SK-N-SH (cell line): ENCODE measurements around the gene PRR36. TPM values are rescaled to one million over a fixed set of nuclear protein-coding genes. Genes with fewer than 3 reads are reported as not detected.

Experiments used
- CTCF ChIA-PET: fragments of 300-600, 350-600 bp; formaldehyde crosslinking; extraction: SDS; loops from one replicate; lab custom pipeline; 2021; lab: Yijun Ruan, JAX
- POLR2A ChIA-PET: fragments of 350-600 bp; sonication (Branson Sonifier 250); formaldehyde crosslinking; extraction: SDS; loops from one replicate; lab custom pipeline; 2020; ENCODE audit warnings: antibody characterized with exemption, inconsistent platforms; lab: Yijun Ruan, JAX
- DNase-seq: peaks from one replicate; pipeline ENCODE4 v3.0.0; 2012
- H2AFZ ChIP-seq: fragments of 200-600 bp; sonication (generic); 2 replicates; pipeline ENCODE4 v1.8.1; 2016; ENCODE audit warnings: antibody characterized with exemption, mild to moderate bottlenecking, low read depth
- H3F3A ChIP-seq: fragments of 200-600 bp; sonication (generic); replicated peaks from 2 replicates; pipeline ENCODE3; 2016; ENCODE audit warnings: antibody characterized with exemption, mild to moderate bottlenecking; ENCODE audit not compliant: insufficient read depth
- H3K27ac ChIP-seq, 2 experiments: fragments of 200-500 bp in 1 of 2; fragments of 200-600 bp in 1 of 2; sonication (Bioruptor generic) in 1 of 2; sonication (generic), shearing (Covaris generic) in 1 of 2; 2 replicates each; pipeline versions ENCODE4 v1.5.1 to v1.6.1; 2014 to 2016; ENCODE audit warnings: low read depth in 2 of 2, inconsistent platforms in 1 of 2, low read length in 1 of 2, mild to moderate bottlenecking in 1 of 2, mixed read lengths in 1 of 2
- H3K27me3 ChIP-seq: fragments of 200-600 bp; sonication (generic), shearing (Covaris generic); 2 replicates; pipeline ENCODE4 v1.6.1; 2016; ENCODE audit warnings: mixed run types; ENCODE audit not compliant: insufficient read depth
- H3K36me3 ChIP-seq, 2 experiments: fragments of 200-500 bp in 1 of 2; fragments of 200-600 bp in 1 of 2; sonication (Bioruptor generic) in 1 of 2; sonication (generic) in 1 of 2; replicated peaks in 1 of 2; 2 replicates each; pipeline versions ENCODE3 to v1.5.1; 2014 to 2016; ENCODE audit warnings: low read length in 1 of 2, mild to moderate bottlenecking in 1 of 2; ENCODE audit not compliant: insufficient read depth in 2 of 2, control insufficient read depth in 1 of 2
- H3K4me1 ChIP-seq, 2 experiments: fragments of 200-500 bp in 1 of 2; fragments of 200-600 bp in 1 of 2; sonication (Bioruptor generic) in 1 of 2; sonication (generic), shearing (Covaris generic) in 1 of 2; 2 replicates each; pipeline versions ENCODE4 v1.5.1 to v1.6.1; 2014 to 2016; ENCODE audit warnings: low read depth in 1 of 2, low read length in 1 of 2, mixed run types in 1 of 2; ENCODE audit not compliant: insufficient read depth in 2 of 2, control insufficient read depth in 1 of 2
- H3K4me2 ChIP-seq: fragments of 200-600 bp; sonication (generic), shearing (Covaris generic); 2 replicates; pipeline ENCODE4 v1.6.1; 2017; ENCODE audit warnings: mixed run types
- H3K4me3 ChIP-seq, 2 experiments: fragments of 200-500 bp in 1 of 2; fragments of 200-600 bp in 1 of 2; sonication (Bioruptor generic) in 1 of 2; sonication (generic), shearing (Covaris generic) in 1 of 2; 2 replicates each; pipeline versions ENCODE4 v1.5.1 to v1.8.1; 2014 to 2016; ENCODE audit warnings: low read depth in 2 of 2, inconsistent platforms in 1 of 2, low read length in 1 of 2, mild to moderate bottlenecking in 1 of 2, mixed read lengths in 1 of 2, moderate library complexity in 1 of 2
- H3K79me2 ChIP-seq: fragments of 200-600 bp; sonication (generic); 2 replicates; pipeline ENCODE4 v1.8.1; 2017; ENCODE audit warnings: mild to moderate bottlenecking; ENCODE audit not compliant: insufficient read depth
- H3K9ac ChIP-seq: fragments of 200-600 bp; sonication (generic); 2 replicates; pipeline ENCODE4 v1.6.1; 2017; ENCODE audit warnings: mixed run types
- H3K9me2 ChIP-seq: fragments of 200-600 bp; sonication (generic); 2 replicates; pipeline ENCODE4 v1.6.1; 2017; ENCODE audit warnings: mixed run types
- H3K9me3 ChIP-seq: fragments of 200-600 bp; sonication (generic); 2 replicates; pipeline ENCODE4 v1.6.1; 2017; ENCODE audit warnings: mixed run types, mild to moderate bottlenecking, moderate library complexity
- H4K20me1 ChIP-seq: fragments of 200-600 bp; sonication (generic); 2 replicates; pipeline ENCODE4 v1.6.1; 2017; ENCODE audit warnings: mild to moderate bottlenecking, mixed run types; ENCODE audit not compliant: insufficient read depth
- FOXJ3 ChIP-seq: sonication (generic); formaldehyde crosslinking; IDR thresholded peaks from 2 replicates; pipeline ENCODE4 v1.5.1; 2020; ENCODE audit warnings: mild to moderate bottlenecking, missing genetic modification reagents
- FOXM1 ChIP-seq: IDR thresholded peaks from 2 replicates; pipeline ENCODE4 v1.4.0; 2012; ENCODE audit warnings: low read depth, mild to moderate bottlenecking
- RFX5 ChIP-seq: IDR thresholded peaks from 2 replicates; pipeline ENCODE4 v1.6.1; 2012; ENCODE audit warnings: mild to moderate bottlenecking, improper control_type of control experiment, low read length
- YY1 ChIP-seq: IDR thresholded peaks from 2 replicates; pipeline ENCODE4 v1.4.0; 2012; ENCODE audit warnings: low read depth, mild to moderate bottlenecking
- ZBTB33 ChIP-seq: IDR thresholded peaks from 2 replicates; pipeline ENCODE4 v1.4.0; 2012; ENCODE audit warnings: low read depth, borderline replicate concordance
- WGBS: methylation state at CpG from one replicate; pipeline ENCODE4 v1.1.6; 2017; ENCODE audit warnings: low lambda C conversion rate; 5-methylcytosine and 5-hydroxymethylcytosine counted together
- polyA plus RNA-seq, 3 experiments: library from polyadenylated mRNA; depleted of rRNA; stranded (reverse); fragments of >200 nt; gene quantifications; 2 replicates each; pipeline ENCODE4 v1.2.3, GENCODE V29; 2012
- TF ChIP-seq, protein P1 (sequence below): IDR thresholded peaks from 2 replicates; pipeline ENCODE4 v1.6.1; 2012; ENCODE audit warnings: mild to moderate bottlenecking, low read depth, low read length, moderate library complexity
- TF ChIP-seq, protein P2 (sequence below): IDR thresholded peaks from 2 replicates; pipeline ENCODE4; 2012

PRR36 gene
- polyA plus RNA-seq, 1 of the 3 experiments (the other 2 are of a cell fraction) = 0.18 TPM

DNA sequence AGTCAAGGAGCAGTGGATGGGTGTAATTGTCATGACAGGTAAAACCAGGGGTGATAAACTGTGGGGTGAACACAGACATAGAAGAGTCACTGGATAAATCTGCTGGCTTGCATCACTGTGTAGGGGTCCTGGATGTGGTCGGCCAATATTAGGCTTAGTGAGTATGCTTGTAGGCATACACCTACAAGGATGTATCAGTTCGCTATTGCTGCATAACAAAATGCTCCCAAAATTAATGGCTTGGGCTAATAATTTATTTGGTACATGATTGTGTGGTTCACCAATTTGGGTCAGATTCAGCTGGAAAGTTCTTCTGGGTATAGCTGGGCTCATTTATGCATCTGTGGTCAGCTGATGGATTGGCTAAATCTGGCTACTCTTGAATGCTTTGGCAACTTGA lies 55.4 kb downstream of the PRR36 start:
- ChIA-PET CTCF (interaction anchor here (1.3 to 1.9 kb wide), 2 partner anchors 19 to 250 kb away, joined by 4 to 6 read pairs; no protein-coding TSS in a partner anchor), POLR2A (no interaction called here)
- H3F3A ChIP-seq = no peaks in the 10 kb centered on the region
- DNase-seq = no peak
- no peak overlapping the region for H3K9ac ChIP-seq
- H2AFZ ChIP-seq = no peak overlapping the region
- peaks cover 23% of the 10 kb centered on the region; the same call in 1 of the 2 replicates for H3K27me3 ChIP-seq
- no peaks in the 10 kb centered on the region for H3K9me3 ChIP-seq
- no peaks in the 10 kb centered on the region for H3K79me2 ChIP-seq
- H3K27ac ChIP-seq = no peak overlapping the region
- no peaks in the 10 kb centered on the region for H3K36me3 ChIP-seq
- H3K4me2 ChIP-seq = no peak overlapping the region
- TF ChIP-seq RFX5 = no peak
- TF ChIP-seq YY1 = no peak
- no peak for TF ChIP-seq FOXJ3 (CRISPR knock-in tag)
- TF ChIP-seq ZBTB33 = no peak
- TF ChIP-seq, protein P1, sequence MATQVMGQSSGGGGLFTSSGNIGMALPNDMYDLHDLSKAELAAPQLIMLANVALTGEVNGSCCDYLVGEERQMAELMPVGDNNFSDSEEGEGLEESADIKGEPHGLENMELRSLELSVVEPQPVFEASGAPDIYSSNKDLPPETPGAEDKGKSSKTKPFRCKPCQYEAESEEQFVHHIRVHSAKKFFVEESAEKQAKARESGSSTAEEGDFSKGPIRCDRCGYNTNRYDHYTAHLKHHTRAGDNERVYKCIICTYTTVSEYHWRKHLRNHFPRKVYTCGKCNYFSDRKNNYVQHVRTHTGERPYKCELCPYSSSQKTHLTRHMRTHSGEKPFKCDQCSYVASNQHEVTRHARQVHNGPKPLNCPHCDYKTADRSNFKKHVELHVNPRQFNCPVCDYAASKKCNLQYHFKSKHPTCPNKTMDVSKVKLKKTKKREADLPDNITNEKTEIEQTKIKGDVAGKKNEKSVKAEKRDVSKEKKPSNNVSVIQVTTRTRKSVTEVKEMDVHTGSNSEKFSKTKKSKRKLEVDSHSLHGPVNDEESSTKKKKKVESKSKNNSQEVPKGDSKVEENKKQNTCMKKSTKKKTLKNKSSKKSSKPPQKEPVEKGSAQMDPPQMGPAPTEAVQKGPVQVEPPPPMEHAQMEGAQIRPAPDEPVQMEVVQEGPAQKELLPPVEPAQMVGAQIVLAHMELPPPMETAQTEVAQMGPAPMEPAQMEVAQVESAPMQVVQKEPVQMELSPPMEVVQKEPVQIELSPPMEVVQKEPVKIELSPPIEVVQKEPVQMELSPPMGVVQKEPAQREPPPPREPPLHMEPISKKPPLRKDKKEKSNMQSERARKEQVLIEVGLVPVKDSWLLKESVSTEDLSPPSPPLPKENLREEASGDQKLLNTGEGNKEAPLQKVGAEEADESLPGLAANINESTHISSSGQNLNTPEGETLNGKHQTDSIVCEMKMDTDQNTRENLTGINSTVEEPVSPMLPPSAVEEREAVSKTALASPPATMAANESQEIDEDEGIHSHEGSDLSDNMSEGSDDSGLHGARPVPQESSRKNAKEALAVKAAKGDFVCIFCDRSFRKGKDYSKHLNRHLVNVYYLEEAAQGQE = no peak
- no peak for TF ChIP-seq FOXM1
- TF ChIP-seq, protein P2, sequence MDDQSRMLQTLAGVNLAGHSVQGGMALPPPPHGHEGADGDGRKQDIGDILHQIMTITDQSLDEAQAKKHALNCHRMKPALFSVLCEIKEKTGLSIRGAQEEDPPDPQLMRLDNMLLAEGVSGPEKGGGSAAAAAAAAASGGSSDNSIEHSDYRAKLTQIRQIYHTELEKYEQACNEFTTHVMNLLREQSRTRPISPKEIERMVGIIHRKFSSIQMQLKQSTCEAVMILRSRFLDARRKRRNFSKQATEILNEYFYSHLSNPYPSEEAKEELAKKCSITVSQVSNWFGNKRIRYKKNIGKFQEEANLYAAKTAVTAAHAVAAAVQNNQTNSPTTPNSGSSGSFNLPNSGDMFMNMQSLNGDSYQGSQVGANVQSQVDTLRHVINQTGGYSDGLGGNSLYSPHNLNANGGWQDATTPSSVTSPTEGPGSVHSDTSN = no peak
- H3K4me3 ChIP-seq = no peak overlapping the region
- H3K4me1 ChIP-seq = peaks cover 0 to 6% of the 10 kb centered on the region in 2 experiments; a peak in 2 of 4 replicates
- 13% methylated on average over 2 of the region's 2 CpGs for WGBS
- no peaks in the 10 kb centered on the region for H3K9me2 ChIP-seq
- H4K20me1 ChIP-seq = no peaks in the 10 kb centered on the region

Other genes starting within 250 kb of the PRR36 start
- gene XAB2, start 244.8 kb downstream of the PRR36 start, polyA plus RNA-seq (2012; rRNA removed) = 36.5 and 43.3 TPM in 2 replicates
- 48.1 and 54.0 TPM in 2 replicates for gene PET100, start 244.6 kb downstream of the PRR36 start, polyA plus RNA-seq (2012; rRNA removed)
- gene PCP2, start 240.7 kb downstream of the PRR36 start, polyA plus RNA-seq (2012; rRNA removed) = not detected in 2 replicates
- gene STXBP2, start 237.3 kb downstream of the PRR36 start, polyA plus RNA-seq (2012; rRNA removed) = 1.3 and 4.7 TPM in 2 replicates
- not detected in 2 replicates for gene RETN, start 205.3 kb downstream of the PRR36 start, polyA plus RNA-seq (2012; rRNA removed)
- not detected in 2 replicates for gene MCEMP1, start 197.3 kb downstream of the PRR36 start, polyA plus RNA-seq (2012; rRNA removed)
- gene TRAPPC5, start 193.6 kb downstream of the PRR36 start, polyA plus RNA-seq (2012; rRNA removed) = 44.1 and 49.4 TPM in 2 replicates
- gene FCER2, start 172.3 kb downstream of the PRR36 start, polyA plus RNA-seq (2012; rRNA removed) = not detected in 2 replicates
- not detected in 2 replicates for gene CLEC4G, start 142.3 kb downstream of the PRR36 start, polyA plus RNA-seq (2012; rRNA removed)
- not detected in 2 replicates for gene CD209, start 126.9 kb downstream of the PRR36 start, polyA plus RNA-seq (2012; rRNA removed)
- not detected in 2 replicates for gene CLEC4M, start 111.1 kb downstream of the PRR36 start, polyA plus RNA-seq (2012; rRNA removed)
- 8.5 and 9.7 TPM in 2 replicates for gene EVI5L, start 44.2 kb downstream of the PRR36 start, polyA plus RNA-seq (2012; rRNA removed)
- 0.02 and 0.23 TPM in 2 replicates for gene LRRC8E, start 14.1 kb upstream of the PRR36 start, polyA plus RNA-seq (2012; rRNA removed)
- gene MAP2K7, start 29.5 kb upstream of the PRR36 start, polyA plus RNA-seq (2012; rRNA removed) = 13.0 and 13.6 TPM in 2 replicates
- gene TGFBR3L, start 40.4 kb upstream of the PRR36 start, polyA plus RNA-seq (2012; rRNA removed) = 0.78 and 0.87 TPM in 2 replicates
- gene SNAPC2, start 45.9 kb upstream of the PRR36 start, polyA plus RNA-seq (2012; rRNA removed) = 29.7 and 38.7 TPM in 2 replicates
- 28.3 and 53.8 TPM in 2 replicates for gene CTXN1, start 51.7 kb upstream of the PRR36 start, polyA plus RNA-seq (2012; rRNA removed)
- 49.7 and 50.9 TPM in 2 replicates for gene TIMM44, start 69.3 kb upstream of the PRR36 start, polyA plus RNA-seq (2012; rRNA removed)
- 41.7 and 49.6 TPM in 2 replicates for gene ELAVL1, start 131.3 kb upstream of the PRR36 start, polyA plus RNA-seq (2012; rRNA removed)
- not detected in 2 replicates for gene CCL25, start 178.4 kb upstream of the PRR36 start, polyA plus RNA-seq (2012; rRNA removed)